A673 (cell line): Measurements from ENCODE around the gene SPRY1.

Source experiments
- CTCF ChIP-seq: fragments of 300-800, 200-600 bp; sonication (generic); conservative IDR thresholded peaks from 2 replicates; pipeline ENCODE4 v1.5.1; 2017; ENCODE audit warnings: low read depth, mild to moderate bottlenecking, antibody characterized with exemption, low read length, moderate library complexity, mixed read lengths
- EZH2 ChIP-seq: fragments of 200-600 bp; sonication (generic); IDR thresholded peaks from 2 replicates; pipeline ENCODE4 v1.6.1; 2017; ENCODE audit warnings: borderline replicate concordance, low read depth, mild to moderate bottlenecking, mixed read lengths, antibody characterized with exemption, low read length; ENCODE audit not compliant: poor library complexity, severe bottlenecking

GRCh38 chr4:123352240-123352945 lies 44.2 kb upstream of the SPRY1 start:
- TF ChIP-seq CTCF (no peak), EZH2 (no peak)
